NCI-H526 treated with DMSO at 0.1 percent for 48 hours (cell line): Measurements from ENCODE around the gene EML1.

Experiments
- DNase-seq: peaks from one replicate; lab custom pipeline; 2025; lab: John Stamatoyannopoulos, UW

EML1 gene

DNA sequence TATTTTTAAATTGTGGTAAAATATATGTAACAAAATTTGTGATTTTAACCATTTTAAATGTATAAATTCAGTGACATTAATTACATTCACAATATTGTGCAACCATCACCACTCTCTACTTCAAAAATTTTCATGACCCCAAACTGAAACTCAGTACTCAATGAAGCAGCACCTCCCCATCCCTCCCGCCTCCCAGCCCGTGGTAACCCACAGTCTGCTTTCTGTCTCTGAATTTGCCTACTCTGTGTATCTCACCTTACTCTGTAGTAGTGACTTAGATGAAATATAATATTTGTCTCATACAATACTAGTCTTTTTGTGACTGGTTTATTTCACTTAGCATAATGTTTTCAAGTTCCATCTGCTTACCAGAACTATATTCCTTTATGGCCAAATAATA lies 36.2 kb downstream of the EML1 start:
- no peak for DNase-seq

DNA sequence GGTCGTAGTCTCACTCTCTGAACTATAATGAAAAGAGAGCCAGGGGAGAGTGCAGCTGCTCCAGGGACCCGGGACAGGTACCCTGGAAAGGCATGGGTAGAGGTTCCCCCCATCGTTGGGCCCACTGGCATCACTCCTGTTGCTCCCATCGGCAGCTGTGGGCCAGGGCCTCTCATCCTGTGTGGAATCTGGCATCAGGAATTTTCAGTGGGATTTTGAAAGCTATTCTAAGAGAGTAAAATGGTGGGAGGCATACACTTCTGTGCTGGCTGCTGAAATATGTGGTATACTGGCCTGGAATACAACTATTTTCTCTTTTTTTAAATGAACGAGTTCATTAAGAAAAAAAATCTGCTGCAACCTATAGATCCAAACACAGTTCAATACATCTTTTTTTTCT lies 38.1 kb downstream of the EML1 start:
- DNase-seq: no peak

DNA sequence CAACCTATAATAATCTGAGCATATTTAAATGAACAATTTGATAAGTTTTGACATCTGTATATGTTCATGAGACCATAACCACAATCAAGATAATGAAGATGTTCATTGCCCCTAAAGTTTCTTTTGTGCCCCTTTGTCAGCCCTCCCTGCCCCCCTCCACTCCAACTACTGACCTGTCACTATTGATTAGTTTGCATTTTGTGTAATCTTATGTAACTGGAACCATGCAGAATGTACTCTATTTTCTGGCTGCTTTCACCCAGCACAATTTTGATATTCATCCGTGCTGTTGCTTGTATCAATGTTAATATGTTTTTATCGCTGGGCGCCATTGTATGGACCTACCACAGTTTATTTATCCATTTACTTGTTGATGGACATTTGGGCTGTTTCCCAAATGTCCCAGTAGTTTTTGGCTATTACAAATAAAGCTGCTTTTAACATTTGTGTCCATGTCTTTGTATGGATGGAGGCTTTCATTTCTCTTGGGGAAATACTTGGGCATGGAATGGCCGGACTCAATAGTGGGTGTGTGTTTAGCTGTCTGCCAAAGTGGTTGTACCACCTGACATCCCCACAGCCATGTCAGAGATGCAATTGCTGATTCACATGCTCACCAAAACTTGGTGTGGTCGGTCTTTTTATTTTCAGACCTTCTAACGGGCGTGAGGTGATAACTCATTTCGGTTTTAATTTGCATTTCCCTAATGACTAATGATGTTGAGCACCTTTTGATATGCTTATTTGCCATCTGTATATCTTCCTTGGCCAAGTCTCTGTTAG lies 38.9 kb downstream of the EML1 start:
- no peak for DNase-seq

DNA sequence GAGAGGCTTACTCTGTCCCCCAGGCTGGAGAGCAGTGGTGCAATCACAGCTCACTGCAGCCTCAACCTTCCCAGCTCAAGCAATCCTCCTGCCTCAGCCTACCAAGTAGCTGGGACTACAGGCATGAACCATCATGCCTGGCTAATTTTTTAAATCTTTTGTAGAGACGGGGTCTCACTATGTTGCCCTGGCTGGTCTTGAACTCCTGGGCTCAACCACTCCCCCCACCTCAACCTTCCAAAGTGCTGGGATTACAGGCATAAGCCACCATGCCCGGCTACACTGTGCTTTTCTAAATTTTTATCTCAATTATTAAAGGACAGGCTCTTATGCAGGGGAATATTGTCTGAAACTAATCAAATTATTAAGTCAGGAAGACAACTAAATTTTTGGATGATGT lies 44.6 kb downstream of the EML1 start:
- DNase-seq: no peak

DNA sequence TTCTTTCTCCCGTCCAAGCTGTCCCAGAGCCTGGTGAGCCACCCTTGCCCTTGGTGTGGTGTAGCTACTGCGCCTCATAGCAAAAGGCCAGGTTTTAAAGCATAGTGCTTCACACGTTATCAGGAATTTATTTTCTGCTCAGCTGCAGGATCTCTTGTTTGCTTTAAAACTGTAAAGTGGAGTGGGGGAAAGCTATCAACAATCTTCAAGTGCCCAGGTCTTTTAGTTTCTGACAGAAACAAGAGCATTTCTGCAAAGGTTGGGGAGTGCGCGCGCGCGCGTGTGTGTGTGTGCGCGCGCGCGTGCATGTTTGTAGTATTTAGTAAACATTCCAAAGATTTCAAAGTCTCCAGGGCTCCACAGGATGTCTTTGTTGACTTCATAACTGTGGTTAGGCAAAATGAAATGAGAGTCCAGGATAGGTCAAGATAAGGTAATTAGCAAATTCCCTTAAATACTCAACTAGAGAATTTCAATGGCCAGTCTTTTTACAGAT lies 45.5 kb downstream of the EML1 start:
- DNase-seq: no peak

DNA sequence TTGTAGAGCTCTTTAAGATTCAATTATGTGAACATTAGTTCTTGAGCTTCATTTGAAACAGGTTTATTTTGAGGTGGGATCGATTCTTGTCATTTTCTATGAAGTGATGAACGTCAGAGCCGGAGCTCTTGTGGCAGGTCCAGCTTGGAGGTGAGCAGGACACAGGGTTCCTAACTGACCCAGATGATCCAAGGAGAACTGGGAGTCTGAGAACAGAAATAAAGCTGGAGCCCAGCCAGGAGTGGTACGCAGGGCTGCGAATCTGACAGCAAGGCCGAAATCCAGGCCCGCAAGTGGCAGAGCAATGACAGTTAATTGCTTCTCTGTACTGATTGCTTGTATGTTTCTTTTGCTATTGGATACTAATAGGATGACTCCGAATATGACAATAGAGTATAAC lies 46.5 kb downstream of the EML1 start:
- no peak for DNase-seq

DNA sequence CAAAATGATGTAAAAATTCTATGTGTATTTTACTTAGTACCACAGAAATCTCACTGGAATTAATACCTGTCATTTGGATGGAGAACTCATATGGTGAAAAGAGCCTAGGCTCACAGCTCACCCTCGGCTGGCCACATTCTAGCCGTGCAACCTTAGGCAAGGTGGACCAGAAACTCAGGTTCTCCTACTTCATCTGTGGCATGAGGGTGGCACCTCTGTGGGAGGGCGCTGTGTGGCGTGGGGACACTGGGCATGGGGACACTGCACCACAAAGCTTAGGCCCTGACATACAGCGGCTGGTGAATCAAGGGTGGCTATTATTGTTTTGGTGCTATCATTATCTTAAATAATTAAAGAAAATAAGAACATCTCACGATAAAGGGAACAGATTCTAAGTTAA lies 47.1 kb downstream of the EML1 start:
- DNase-seq: no peak

DNA sequence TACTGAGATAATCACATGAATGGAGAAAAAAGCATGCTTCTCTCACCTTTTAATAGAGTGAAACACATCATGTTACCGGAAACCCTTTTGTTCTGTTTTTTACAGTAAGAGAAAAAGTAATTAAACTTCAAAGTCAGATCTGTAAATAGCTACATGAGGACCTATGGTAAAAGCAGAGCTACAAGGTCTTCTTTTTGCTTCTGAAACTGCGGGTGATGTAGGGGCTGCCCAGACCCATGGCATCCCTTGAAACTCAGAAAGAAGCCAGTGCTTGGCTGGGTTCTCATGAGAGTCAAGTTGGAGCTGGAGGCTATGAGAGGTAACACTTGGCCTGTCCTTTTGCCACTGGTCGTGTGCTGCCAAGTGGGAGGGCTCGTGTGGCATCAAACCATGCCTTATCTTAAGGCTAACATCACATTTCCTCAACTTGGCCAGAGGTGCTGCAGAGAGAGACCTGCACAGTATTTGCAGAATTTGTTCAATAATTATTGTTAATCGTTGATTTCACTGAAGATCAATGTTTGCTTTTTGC lies 47.6 kb downstream of the EML1 start:
- no peak for DNase-seq

DNA sequence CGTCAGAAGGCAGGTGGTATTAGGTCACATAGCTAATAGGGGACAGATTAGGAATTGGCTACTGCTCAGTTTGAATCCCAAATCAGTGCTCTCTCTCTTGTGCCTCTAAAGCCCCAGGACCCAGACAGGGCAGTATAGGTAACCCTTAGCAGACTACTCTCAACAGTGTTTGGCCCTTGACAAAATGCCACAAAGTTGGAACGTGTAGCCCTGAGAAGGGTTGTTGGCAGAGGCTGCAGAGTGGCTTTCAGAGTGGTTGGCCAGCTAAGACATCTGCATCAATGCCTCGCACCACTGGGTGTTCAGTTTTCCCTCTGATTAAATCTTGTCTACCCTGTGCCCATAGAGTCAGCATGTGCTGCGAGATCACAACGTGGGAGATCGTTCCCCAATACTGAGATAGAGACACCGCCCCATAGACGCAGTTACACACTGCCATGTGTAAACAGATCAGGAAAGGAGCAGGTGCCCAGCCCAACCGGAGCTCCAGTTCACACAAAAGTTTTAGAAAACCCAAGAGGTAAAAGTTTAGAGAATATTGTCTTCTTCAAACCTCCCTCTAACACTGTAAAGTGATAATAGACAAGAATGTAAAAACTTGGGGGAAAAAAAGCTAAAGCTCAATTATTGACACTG lies 48.3 kb downstream of the EML1 start:
- no peak for DNase-seq

DNA sequence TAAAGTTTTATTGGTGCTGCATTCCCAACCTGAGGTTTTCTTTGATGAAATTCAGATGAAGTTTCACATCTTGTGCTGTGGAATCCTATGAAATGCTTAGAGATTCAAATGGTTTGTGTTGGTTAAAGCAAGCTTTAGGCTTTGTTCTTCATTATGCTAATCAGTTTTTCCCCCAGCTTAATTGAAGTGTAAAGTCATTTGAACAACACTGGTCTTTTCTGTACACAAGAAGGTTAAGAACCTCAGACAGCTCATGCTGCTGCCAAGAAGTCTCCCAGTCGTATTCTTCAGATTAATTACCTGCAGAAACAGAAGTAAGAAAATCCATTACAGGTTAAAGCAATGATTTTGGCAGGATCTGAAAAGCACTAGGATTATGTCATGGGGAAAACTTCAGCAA lies 48.9 kb downstream of the EML1 start:
- DNase-seq: no peak

DNA sequence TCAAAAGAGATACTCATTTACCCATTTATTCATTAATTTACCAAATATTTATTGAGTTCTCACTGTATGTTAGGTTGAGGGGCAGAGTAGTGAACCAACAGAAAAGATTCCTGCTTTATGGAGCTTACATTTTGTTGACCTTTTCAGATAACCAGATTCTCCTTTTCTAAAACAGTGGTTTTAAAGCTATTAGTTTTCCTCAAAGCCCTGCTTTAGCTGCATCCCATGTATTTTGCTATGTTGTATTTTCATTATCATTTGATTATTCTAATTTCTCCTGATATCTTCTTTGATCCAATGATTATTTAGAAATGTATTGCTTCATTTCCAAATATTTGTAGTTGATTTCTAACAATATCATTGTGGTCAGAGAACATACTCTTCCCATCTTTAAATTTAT lies 53.6 kb downstream of the EML1 start:
- no peak for DNase-seq

DNA sequence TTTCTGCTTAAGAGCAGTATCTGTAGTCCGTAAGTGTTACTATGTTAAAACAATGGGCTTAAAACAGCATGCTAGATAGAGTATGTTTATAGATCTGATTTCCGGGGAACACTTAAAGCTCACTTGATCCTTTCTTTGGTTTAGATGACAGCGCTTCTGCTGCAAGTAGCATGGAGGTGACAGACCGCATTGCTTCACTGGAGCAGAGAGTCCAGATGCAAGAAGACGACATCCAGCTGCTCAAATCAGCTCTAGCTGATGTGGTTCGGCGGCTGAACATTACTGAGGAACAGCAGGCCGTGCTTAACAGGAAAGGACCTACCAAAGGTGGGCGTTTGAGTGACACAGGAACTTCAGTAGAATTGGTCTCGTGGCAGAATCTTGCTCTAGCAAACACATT lies 57.5 kb downstream of the EML1 start:
- no peak for DNase-seq

DNA sequence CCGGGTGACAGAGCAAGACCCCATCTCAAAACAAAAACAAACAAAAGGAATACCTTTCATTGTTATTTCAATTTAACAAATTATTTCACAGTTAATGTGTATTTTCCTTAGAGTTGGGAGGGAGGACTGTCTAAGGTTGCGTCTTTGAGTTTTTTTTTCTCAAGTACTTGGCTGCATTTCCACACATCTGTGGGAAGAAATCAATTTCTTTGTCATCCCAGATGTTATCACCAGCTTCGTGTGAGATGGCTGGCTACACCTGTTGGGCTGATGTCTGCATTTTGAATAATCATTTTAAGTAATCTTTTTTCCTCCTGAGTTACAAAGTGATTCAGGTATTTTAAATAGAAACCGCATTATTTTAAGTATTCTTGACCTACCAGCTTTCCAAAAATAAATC lies 59.4 kb downstream of the EML1 start:
- no peak for DNase-seq

DNA sequence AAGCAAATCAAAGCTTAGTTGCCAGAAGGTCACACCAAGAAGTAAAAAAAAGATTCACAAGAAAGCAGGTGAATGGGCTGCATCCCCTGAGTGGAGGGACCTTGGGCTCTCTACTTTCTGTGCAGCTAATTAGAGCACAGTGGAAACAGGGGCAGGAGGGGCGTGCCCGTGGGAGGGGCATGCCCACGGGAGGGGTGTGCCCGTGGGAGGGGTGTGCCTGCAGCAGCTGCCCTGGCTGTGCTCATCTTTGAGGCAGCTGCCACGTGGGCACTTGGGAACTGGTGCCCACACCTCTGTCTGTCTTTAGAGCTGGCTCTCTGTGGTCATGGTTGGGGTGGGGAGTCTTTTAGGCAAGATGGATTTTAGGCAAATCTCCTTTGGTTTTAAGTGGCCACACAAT lies 60.0 kb downstream of the EML1 start:
- DNase-seq: no peak

DNA sequence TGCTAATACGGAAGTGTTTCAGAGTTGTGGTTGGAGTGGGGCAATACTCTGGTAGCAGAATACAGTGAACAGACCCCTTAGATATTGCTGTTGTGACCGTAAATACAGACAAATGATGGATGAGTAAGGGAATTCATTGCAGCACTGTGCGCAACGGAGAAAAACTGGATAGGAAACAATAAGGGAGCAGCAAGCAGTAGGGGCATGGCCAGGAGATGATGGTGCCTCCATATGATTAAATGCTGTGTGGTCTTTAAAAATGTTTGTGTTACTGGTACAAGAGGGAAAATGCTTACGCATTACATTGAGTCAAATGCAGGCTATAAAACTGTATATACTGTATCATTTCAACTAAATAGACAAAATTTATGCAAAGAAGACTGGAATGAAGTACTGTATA lies 61.6 kb downstream of the EML1 start:
- DNase-seq: no peak

DNA sequence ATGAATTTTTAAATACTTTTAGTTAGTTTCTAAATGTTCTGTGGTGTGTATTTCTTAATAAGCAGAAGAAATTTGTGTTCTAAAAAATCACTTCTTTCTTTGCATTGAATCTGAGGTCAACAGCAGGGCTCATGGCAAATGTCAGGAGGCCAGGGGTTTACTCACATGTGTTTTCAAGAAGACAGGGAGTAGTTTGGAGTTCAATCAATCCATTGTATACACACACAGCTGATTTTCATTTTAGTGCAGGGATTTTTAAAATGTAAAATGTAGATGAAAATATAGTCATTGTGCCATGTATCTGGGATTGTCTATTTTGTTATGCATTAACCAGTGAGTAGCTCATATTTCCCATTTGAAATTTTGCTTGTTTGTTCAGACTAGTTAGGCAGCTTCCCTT lies 62.1 kb downstream of the EML1 start:
- DNase-seq: no peak

DNA sequence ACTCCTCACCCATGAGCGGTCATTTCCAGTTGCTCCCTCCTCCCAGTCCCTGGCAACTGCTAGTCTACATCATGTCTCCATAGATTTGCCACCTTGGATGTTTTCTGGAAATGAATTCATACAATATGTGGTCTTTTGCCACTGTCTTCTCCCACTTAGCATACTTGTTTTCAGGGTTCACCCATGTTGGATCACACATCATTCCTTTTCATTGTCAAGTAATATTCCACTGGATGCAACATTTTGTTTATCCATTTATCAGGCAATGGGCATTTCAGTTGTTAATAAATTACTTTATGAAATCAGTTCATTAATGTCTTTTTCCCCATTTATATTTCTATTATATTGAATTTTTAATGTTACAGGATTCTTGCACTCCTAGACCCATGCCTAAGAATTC lies 64.3 kb downstream of the EML1 start:
- DNase-seq: no peak

DNA sequence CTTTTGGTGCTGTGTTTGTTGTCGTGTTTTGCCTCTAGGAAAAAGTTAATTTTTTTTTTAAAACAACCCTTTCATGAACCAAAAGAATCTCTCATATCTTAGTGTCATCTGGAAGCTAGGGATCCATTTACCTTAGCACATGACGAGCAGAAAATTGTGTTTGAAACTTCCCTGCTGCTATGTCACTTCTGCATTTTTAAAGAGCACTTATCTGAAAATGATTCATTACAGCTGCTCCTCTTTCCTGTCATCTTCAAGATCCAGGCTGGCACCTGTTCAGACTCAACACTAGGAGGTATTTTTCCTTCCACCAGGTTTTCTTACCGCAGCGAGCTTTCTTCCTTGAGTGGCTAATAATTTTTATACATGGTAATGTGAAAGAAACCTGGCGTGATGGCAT lies 67.0 kb downstream of the EML1 start:
- no peak for DNase-seq

DNA sequence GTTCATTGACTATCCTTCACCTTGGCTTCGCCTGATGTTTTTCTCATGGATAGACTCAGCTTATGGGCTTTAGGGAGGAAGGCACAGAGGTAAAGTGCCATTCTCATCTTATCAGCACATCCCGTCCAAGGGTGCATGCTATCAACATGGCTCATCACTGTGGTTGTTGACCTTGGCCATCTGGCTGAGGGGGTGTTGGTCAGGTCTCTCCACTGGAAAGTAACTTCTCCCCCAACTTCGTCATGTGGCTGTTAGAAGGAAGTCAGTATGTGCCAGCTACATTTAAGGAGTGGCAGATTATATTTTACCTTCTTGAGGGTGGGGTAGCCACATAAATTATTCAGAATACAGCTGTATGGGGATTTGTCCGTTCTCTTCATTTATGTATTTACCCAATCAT lies 68.9 kb downstream of the EML1 start:
- no peak for DNase-seq

DNA sequence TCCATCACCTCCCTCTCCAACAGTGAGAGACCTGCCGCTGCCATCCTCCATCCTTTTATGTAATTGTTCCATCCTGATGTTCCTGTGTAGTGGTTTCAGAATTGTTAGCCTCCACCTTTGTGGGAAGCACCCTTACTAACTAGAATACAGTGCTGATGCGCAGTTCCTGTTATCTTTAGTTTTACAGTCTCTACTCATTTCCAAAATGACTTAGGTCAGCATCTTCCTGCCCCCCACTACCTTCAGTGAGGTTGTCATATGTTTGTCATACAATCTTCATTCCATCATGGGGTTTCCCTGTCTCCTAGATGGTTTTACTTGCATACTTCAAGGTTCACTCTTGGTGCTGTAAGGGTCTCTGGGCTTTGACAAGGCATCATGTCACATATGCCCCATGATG lies 69.8 kb downstream of the EML1 start:
- no peak for DNase-seq

DNA sequence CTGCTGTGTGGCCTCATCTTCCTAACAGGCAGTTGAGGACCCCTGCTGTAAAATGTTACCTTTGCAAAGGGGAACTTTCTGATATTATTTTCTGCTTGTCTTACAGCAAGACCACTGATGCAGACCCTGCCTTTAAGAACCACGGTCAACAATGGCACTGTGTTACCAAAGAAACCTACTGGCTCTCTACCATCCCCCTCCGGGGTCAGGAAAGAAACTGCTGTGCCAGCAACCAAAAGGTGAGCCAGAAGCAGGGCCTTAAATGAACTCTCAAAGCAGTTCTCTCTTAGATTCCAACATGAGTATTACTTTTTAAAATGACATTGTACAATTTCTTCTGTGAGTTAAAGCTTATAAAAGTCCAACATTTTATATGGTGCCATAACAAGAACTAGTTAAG lies 72.2 kb downstream of the EML1 start:
- no peak for DNase-seq

DNA sequence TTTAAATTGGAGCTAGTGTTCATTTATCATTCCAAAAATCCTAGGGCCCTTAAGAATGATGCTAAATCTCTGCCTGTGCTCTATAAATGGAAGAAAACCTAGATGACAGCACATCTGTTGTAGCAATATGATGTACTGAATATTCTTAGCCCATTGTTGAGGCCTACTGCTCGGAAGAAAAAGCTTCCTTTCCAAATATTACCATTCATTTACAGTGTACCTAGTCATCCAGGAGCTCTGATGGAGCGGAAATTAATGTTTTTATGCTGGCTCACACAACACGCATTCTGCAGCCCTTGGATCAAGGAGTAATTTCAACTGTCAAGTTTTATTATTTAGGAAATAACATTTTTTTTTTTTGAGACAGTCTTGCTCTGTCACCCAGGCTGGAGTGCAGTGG lies 77.4 kb downstream of the EML1 start:
- DNase-seq: no peak

DNA sequence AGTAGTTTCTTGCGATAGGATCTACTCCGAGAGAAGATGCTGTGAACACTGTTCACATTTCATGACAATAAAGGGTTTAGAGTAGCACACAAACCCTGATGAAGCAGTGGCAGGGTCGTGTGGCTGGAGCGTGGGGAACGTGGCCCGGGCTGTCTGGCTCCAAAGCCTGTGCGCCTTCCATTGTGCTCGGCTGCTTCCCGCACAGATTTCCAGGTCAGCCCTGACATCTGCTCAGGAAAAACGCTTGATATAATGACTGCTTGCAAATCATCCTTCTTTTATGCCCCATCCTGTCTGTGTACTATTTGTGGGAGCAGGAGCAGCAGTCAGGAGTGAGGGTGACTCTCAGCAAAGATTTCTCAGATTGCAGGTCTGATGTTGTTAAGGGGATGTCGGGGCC lies 78.6 kb downstream of the EML1 start:
- DNase-seq: no peak
